ENCODE results near the gene PEX10. TPM values are rescaled to one million over a fixed set of nuclear protein-coding genes. Genes with fewer than 3 reads are reported as not detected.

Gene PEX10
- total and polyA plus RNA-seq, 3 experiments from 2014 or later = 8.9 to 26.2 (median 25.6) TPM

- CTCF ChIA-PET = no interaction called here
- Mint-ChIP-seq H3K4me3 (no peak overlapping the region), H3K27ac (no peak overlapping the region), H3K36me3 (no peaks in the 10 kb centered on the region), H3K9me3 (no peaks in the 10 kb centered on the region), H3K4me1 (peaks cover 0 to 5% (median 0%) of the 10 kb centered on the region in 3 donors), H3K27me3 (peaks cover 5 to 8% of the 10 kb centered on the region in 2 donors)
- POLR2A ChIA-PET = no interaction called here
- H3K27me3 ChIP-seq (ENCODE audit: insufficient read depth, low read length, poor library complexity, severe bottlenecking) = peaks cover 12% of the 10 kb centered on the region
- no peaks in the 10 kb centered on the region for H3K4me1 ChIP-seq (ENCODE audit: insufficient read depth, low read length)
- H3K27ac ChIP-seq (ENCODE audit: low read depth, low read length) = no peak overlapping the region
- no peaks in the 10 kb centered on the region for H3K9me3 ChIP-seq (ENCODE audit: low read length)
- H3K36me3 ChIP-seq (ENCODE audit: insufficient read depth, low read length) = no peaks in the 10 kb centered on the region
- H3K4me3 ChIP-seq (ENCODE audit: low read length) = no peak overlapping the region
- DNase-seq = no peak
Measured at GRCh38 chr1:2439369-2439768, 27.0 kb upstream of the PEX10 start.

DNA sequence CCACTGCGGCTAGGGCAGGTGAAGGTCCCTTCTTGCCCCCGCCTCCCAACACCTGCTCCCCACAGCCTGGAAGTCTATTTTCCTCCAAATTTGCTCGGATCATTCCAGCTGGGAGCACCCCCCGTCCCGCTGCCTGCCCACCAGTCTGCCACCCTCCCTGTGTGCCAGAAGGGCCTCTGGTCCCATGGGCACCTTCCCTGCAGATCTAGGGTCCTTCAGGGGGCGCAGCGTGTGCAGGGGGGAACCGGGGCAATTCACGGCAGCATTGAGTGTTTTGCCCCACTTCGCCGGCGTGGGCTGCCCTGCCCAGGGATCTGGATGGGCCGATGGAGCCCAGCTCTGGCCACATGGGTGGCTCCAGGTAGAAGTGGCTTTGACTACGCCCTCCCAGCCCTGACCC lies 26.3 kb upstream of the PEX10 start:
- Histone ChIP-seq H3K36me3 (ENCODE audit: insufficient read depth, low read length) (no peaks in the 10 kb centered on the region), H3K4me3 (ENCODE audit: low read length) (no peak overlapping the region), H3K4me1 (ENCODE audit: insufficient read depth, low read length) (no peaks in the 10 kb centered on the region), H3K27ac (ENCODE audit: low read depth, low read length) (no peak overlapping the region), H3K9me3 (ENCODE audit: low read length) (no peaks in the 10 kb centered on the region), H3K27me3 (ENCODE audit: insufficient read depth, low read length, poor library complexity, severe bottlenecking) (peaks cover 8% of the 10 kb centered on the region)
- DNase-seq = no peak
- Mint-ChIP-seq H3K9me3 (no peaks in the 10 kb centered on the region), H3K4me3 (no peak overlapping the region), H3K36me3 (no peaks in the 10 kb centered on the region), H3K27me3 (peaks cover 5 to 8% of the 10 kb centered on the region in 2 donors), H3K27ac (no peak overlapping the region), H3K4me1 (peaks cover 0 to 5% (median 0%) of the 10 kb centered on the region in 3 donors)
- ChIA-PET CTCF (no interaction called here), POLR2A (no interaction called here)

DNA sequence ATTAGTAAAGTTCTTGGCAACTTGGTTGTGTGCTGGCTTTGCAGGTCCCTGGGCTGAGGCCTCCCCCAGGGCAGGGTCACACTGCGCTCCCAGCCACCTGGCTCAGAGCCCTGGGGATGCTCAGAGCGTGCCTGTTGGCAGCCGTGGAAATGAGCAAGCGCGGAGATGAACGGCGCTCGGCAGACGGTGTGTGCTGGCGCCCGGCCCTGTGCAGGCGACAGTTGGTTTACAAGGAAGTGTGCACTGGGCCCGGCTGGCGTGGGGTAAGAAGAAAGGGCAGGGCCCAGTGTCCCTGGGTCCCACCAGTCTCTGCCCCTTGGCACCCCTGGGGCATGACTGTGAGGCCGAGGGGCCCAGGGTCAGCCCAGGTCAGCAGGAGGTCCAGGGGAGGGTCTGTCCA lies 25.7 kb upstream of the PEX10 start:
- Histone ChIP-seq H3K36me3 (ENCODE audit: insufficient read depth, low read length) (no peaks in the 10 kb centered on the region), H3K4me1 (ENCODE audit: insufficient read depth, low read length) (no peaks in the 10 kb centered on the region), H3K9me3 (ENCODE audit: low read length) (no peaks in the 10 kb centered on the region), H3K4me3 (ENCODE audit: low read length) (no peak overlapping the region), H3K27ac (ENCODE audit: low read depth, low read length) (no peak overlapping the region), H3K27me3 (ENCODE audit: insufficient read depth, low read length, poor library complexity, severe bottlenecking) (peaks cover 5% of the 10 kb centered on the region)
- Mint-ChIP-seq H3K4me1 (peaks cover 0 to 5% (median 0%) of the 10 kb centered on the region in 3 donors), H3K27me3 (peaks cover 5 to 8% of the 10 kb centered on the region in 2 donors), H3K36me3 (no peaks in the 10 kb centered on the region), H3K27ac (peak overlapping the region in 1 of 8 donors; percentile 14), H3K9me3 (no peaks in the 10 kb centered on the region), H3K4me3 (no peak overlapping the region)
- CTCF ChIA-PET = no interaction called here
- DNase-seq = no peak
- POLR2A ChIA-PET = no interaction called here

- no peaks in the 10 kb centered on the region for H3K4me1 ChIP-seq (ENCODE audit: insufficient read depth, low read length)
- Mint-ChIP-seq H3K27me3 (peaks cover 3 to 5% of the 10 kb centered on the region in 2 donors), H3K27ac (peak overlapping the region in 1 of 8 donors; percentile 72), H3K9me3 (no peaks in the 10 kb centered on the region), H3K36me3 (no peaks in the 10 kb centered on the region), H3K4me1 (peaks cover 0 to 3% (median 0%) of the 10 kb centered on the region in 3 donors), H3K4me3 (no peak overlapping the region)
- POLR2A ChIA-PET = no interaction called here
- DNase-seq = no peak
- no peak overlapping the region for H3K27ac ChIP-seq (ENCODE audit: low read depth, low read length)
- CTCF ChIA-PET = no interaction called here
- H3K36me3 ChIP-seq (ENCODE audit: insufficient read depth, low read length) = no peaks in the 10 kb centered on the region
- H3K4me3 ChIP-seq (ENCODE audit: low read length) = no peak overlapping the region
- peaks cover under 1% of the 10 kb centered on the region for H3K27me3 ChIP-seq (ENCODE audit: insufficient read depth, low read length, poor library complexity, severe bottlenecking)
- H3K9me3 ChIP-seq (ENCODE audit: low read length) = no peaks in the 10 kb centered on the region
Measured at GRCh38 chr1:2437617-2438016, 25.3 kb upstream of the PEX10 start.

- Histone ChIP-seq H3K4me3 (ENCODE audit: low read length) (no peak overlapping the region), H3K9me3 (ENCODE audit: low read length) (no peaks in the 10 kb centered on the region), H3K36me3 (ENCODE audit: insufficient read depth, low read length) (no peaks in the 10 kb centered on the region), H3K4me1 (ENCODE audit: insufficient read depth, low read length) (no peaks in the 10 kb centered on the region), H3K27me3 (ENCODE audit: insufficient read depth, low read length, poor library complexity, severe bottlenecking) (no peaks in the 10 kb centered on the region), H3K27ac (ENCODE audit: low read depth, low read length) (no peak overlapping the region)
- H3K4me1 Mint-ChIP-seq = peaks cover 0 to 3% (median 0%) of the 10 kb centered on the region in 3 donors
- no peak for DNase-seq
- H3K9me3 Mint-ChIP-seq = no peaks in the 10 kb centered on the region
- peaks cover 0 to 2% of the 10 kb centered on the region in 2 donors for H3K27me3 Mint-ChIP-seq
- CTCF ChIA-PET = no interaction called here
- H3K27ac Mint-ChIP-seq = no peak overlapping the region
- H3K36me3 Mint-ChIP-seq = no peaks in the 10 kb centered on the region
- H3K4me3 Mint-ChIP-seq = no peak overlapping the region
- POLR2A ChIA-PET = no interaction called here
Measured at GRCh38 chr1:2436876-2437275, 24.5 kb upstream of the PEX10 start.

GRCh38 chr1:2435746-2436355 lies 23.5 kb upstream of the PEX10 start:
- ChIA-PET CTCF (interaction anchor here (1.6 kb wide), 1 partner anchor 13 kb away, joined by 3 read pairs; no protein-coding TSS in a partner anchor), POLR2A (no interaction called here)
- H3K27ac ChIP-seq (ENCODE audit: low read depth, low read length) = no peak overlapping the region
- Mint-ChIP-seq H3K27me3 (peaks cover 0 to 2% of the 10 kb centered on the region in 2 donors), H3K4me1 (peaks cover 0 to 3% (median 0%) of the 10 kb centered on the region in 3 donors), H3K27ac (peak overlapping the region in 1 of 8 donors; percentile 32), H3K36me3 (no peaks in the 10 kb centered on the region), H3K9me3 (no peaks in the 10 kb centered on the region), H3K4me3 (no peak overlapping the region)
- H3K4me3 ChIP-seq (ENCODE audit: low read length) = no peak overlapping the region
- no peak for DNase-seq
- H3K27me3 ChIP-seq (ENCODE audit: insufficient read depth, low read length, poor library complexity, severe bottlenecking) = no peaks in the 10 kb centered on the region
- H3K9me3 ChIP-seq (ENCODE audit: low read length) = no peaks in the 10 kb centered on the region
- no peaks in the 10 kb centered on the region for H3K4me1 ChIP-seq (ENCODE audit: insufficient read depth, low read length)
- no peaks in the 10 kb centered on the region for H3K36me3 ChIP-seq (ENCODE audit: insufficient read depth, low read length)

DNA sequence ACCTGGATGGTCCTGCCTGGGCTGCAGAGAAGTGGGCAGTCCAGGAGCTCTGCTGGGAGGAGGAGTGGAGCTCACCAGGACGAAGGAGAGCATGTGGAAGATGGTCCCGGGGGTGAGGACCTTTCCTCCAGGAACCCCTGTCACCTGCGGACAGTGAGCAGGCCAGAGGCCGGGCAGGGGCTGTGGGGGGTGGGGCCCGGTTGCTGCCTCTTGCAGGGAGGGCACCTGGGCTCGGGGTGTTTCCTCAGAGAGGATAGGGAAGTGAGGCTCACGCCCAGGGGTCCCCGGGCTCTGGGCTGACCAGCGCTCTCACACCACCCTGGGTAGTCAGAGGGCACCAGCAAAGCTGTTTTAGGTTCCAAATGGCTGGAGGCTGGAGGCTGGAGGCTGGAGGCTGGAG lies 22.7 kb upstream of the PEX10 start:
- H3K36me3 ChIP-seq (ENCODE audit: insufficient read depth, low read length) = no peaks in the 10 kb centered on the region
- no peaks in the 10 kb centered on the region for H3K9me3 ChIP-seq (ENCODE audit: low read length)
- Mint-ChIP-seq H3K36me3 (no peaks in the 10 kb centered on the region), H3K27me3 (peaks cover 0 to 2% of the 10 kb centered on the region in 2 donors), H3K4me1 (peaks cover 0 to 3% (median 0%) of the 10 kb centered on the region in 3 donors), H3K4me3 (no peak overlapping the region), H3K27ac (no peak overlapping the region), H3K9me3 (no peaks in the 10 kb centered on the region)
- no peaks in the 10 kb centered on the region for H3K27me3 ChIP-seq (ENCODE audit: insufficient read depth, low read length, poor library complexity, severe bottlenecking)
- POLR2A ChIA-PET = no interaction called here
- no peak overlapping the region for H3K27ac ChIP-seq (ENCODE audit: low read depth, low read length)
- no peak for DNase-seq
- no peaks in the 10 kb centered on the region for H3K4me1 ChIP-seq (ENCODE audit: insufficient read depth, low read length)
- no peak overlapping the region for H3K4me3 ChIP-seq (ENCODE audit: low read length)
- CTCF ChIA-PET = interaction anchor here (1.6 kb wide), 1 partner anchor 12 kb away, joined by 3 read pairs; no protein-coding TSS in a partner anchor

GRCh38 chr1:2433936-2434655 lies 21.7 kb upstream of the PEX10 start:
- peak overlapping the region in 1 of 8 donors; percentile 54 for H3K27ac Mint-ChIP-seq
- no peaks in the 10 kb centered on the region for H3K4me1 ChIP-seq (ENCODE audit: insufficient read depth, low read length)
- ChIA-PET POLR2A (no interaction called here), CTCF (no interaction called here)
- H3K36me3 Mint-ChIP-seq = no peaks in the 10 kb centered on the region
- DNase-seq = no peak
- no peaks in the 10 kb centered on the region for H3K36me3 ChIP-seq (ENCODE audit: insufficient read depth, low read length)
- H3K27ac ChIP-seq (ENCODE audit: low read depth, low read length) = no peak overlapping the region
- H3K27me3 Mint-ChIP-seq = peaks cover 0 to 2% of the 10 kb centered on the region in 2 donors
- no peak overlapping the region for H3K4me3 ChIP-seq (ENCODE audit: low read length)
- no peaks in the 10 kb centered on the region for H3K27me3 ChIP-seq (ENCODE audit: insufficient read depth, low read length, poor library complexity, severe bottlenecking)
- no peaks in the 10 kb centered on the region for H3K9me3 Mint-ChIP-seq
- H3K4me1 Mint-ChIP-seq = peaks cover 0 to 3% (median 0%) of the 10 kb centered on the region in 3 donors
- no peaks in the 10 kb centered on the region for H3K9me3 ChIP-seq (ENCODE audit: low read length)
- H3K4me3 Mint-ChIP-seq = no peak overlapping the region
